Immature natural killer cell (primary cell): ENCODE results near the gene ETV5. TPM values are rescaled to one million over a fixed set of nuclear protein-coding genes. Genes with fewer than 3 reads are reported as not detected.
A peak's percentile ranks its signal among the peaks of the same experiment; 100 is the strongest.

Experiments used
- DNase-seq, 3 donors: peaks; one replicate each; pipeline ENCODE4 v3.0.0; 2022; ENCODE audit warnings: mixed read lengths in 1 of 3
- H3K27ac Mint-ChIP-seq, 6 donors: one replicate each; pipeline ENCODE4 v1.8.0; 2020; ENCODE audit warnings: mixed read lengths in 6 of 6, mild to moderate bottlenecking in 5 of 6, inconsistent platforms in 4 of 6, moderate library complexity in 3 of 6
- H3K27me3 Mint-ChIP-seq, 3 donors: one replicate each; pipeline ENCODE4 v1.8.0; 2020 to 2021; ENCODE audit warnings: low read depth in 3 of 3, mild to moderate bottlenecking in 3 of 3, mixed read lengths in 3 of 3, moderate library complexity in 3 of 3, inconsistent platforms in 1 of 3
- H3K36me3 Mint-ChIP-seq, 3 donors: one replicate each; pipeline ENCODE4 v1.8.0; 2020; ENCODE audit warnings: mixed read lengths in 3 of 3, inconsistent platforms in 2 of 3, mild to moderate bottlenecking in 2 of 3
- H3K4me1 Mint-ChIP-seq, 2 donors: one replicate each; pipeline ENCODE4 v1.8.0; 2020; ENCODE audit warnings: inconsistent platforms in 2 of 2, mild to moderate bottlenecking in 2 of 2, mixed read lengths in 2 of 2, moderate library complexity in 1 of 2
- H3K4me3 Mint-ChIP-seq, 5 donors: one replicate each; pipeline ENCODE4 v1.8.0; 2020; ENCODE audit warnings: mild to moderate bottlenecking in 5 of 5, mixed read lengths in 5 of 5, inconsistent platforms in 3 of 5, moderate library complexity in 3 of 5
- H3K9me3 Mint-ChIP-seq, 6 donors: one replicate each; pipeline ENCODE4 v1.8.0; 2020; ENCODE audit warnings: mild to moderate bottlenecking in 6 of 6, mixed read lengths in 6 of 6, inconsistent platforms in 4 of 6, moderate library complexity in 3 of 6
- polyA plus RNA-seq, 3 donors: library from polyadenylated mRNA; unstranded; fragments of 300-500 nt; fragmentation: Illumina TruSeq; gene quantifications; one replicate each; pipeline ENCODE4 v1.2.3, GENCODE V29; 2021

Gene ETV5
- polyA plus RNA-seq, result 1 to 10 TPM in 1 of 3 donors, under 1 TPM in 1, not detected in 1; 0.26 to 2.0 TPM

GRCh38 chr3:186108941-186109865 lies at the start of gene ETV5:
TSS of gene ETV5 (minus strand) at chr3:186109089. CDS start at chr3:186105868, 3,221 bp downstream.
- Mint-ChIP-seq H3K4me1 (peaks cover 35 to 42% of the 10 kb centered on the region in 2 donors), H3K36me3 (no peaks in the 10 kb centered on the region), H3K27ac (peak within 1 kb of the TSS; percentile 74 to 94 (median 84)), H3K27me3 (peaks cover 27 to 42% (median 38%) of the 10 kb centered on the region in 3 donors), H3K9me3 (peaks cover 0 to 3% (median 0%) of the 10 kb centered on the region in 6 donors), H3K4me3 (peak within 1 kb of the TSS; percentile 92 to 98 (median 95))
- DNase-seq, result peak; percentile 98 to 99 (median 98)

GRCh38 chr3:186154641-186155040 lies 45.8 kb upstream of the ETV5 start:
- H3K9me3 Mint-ChIP-seq, result no peaks in the 10 kb centered on the region
- H3K4me1 Mint-ChIP-seq, result peaks cover 8 to 10% of the 10 kb centered on the region in 2 donors
- no peak overlapping the region for H3K4me3 Mint-ChIP-seq
- H3K27ac Mint-ChIP-seq, result no peak overlapping the region
- H3K27me3 Mint-ChIP-seq, result peaks cover 8 to 22% (median 12%) of the 10 kb centered on the region in 3 donors
- H3K36me3 Mint-ChIP-seq, result no peaks in the 10 kb centered on the region
- no peak for DNase-seq

GRCh38 chr3:186152889-186153292 lies 44.0 kb upstream of the ETV5 start:
- Mint-ChIP-seq H3K27ac (no peak overlapping the region), H3K36me3 (no peaks in the 10 kb centered on the region), H3K4me1 (peaks cover 8 to 10% of the 10 kb centered on the region in 2 donors), H3K4me3 (no peak overlapping the region), H3K9me3 (no peaks in the 10 kb centered on the region), H3K27me3 (peaks cover 7 to 29% (median 8%) of the 10 kb centered on the region in 3 donors)
- no peak for DNase-seq

- H3K4me1 Mint-ChIP-seq, result peaks cover 8 to 10% of the 10 kb centered on the region in 2 donors
- no peaks in the 10 kb centered on the region for H3K9me3 Mint-ChIP-seq
- H3K36me3 Mint-ChIP-seq, result no peaks in the 10 kb centered on the region
- no peak overlapping the region for H3K27ac Mint-ChIP-seq
- H3K4me3 Mint-ChIP-seq, result no peak overlapping the region
- H3K27me3 Mint-ChIP-seq, result peaks cover 7 to 29% (median 8%) of the 10 kb centered on the region in 3 donors
- DNase-seq, result no peak
Measured at GRCh38 chr3:186152361-186152798, 43.5 kb upstream of the ETV5 start.

DNA sequence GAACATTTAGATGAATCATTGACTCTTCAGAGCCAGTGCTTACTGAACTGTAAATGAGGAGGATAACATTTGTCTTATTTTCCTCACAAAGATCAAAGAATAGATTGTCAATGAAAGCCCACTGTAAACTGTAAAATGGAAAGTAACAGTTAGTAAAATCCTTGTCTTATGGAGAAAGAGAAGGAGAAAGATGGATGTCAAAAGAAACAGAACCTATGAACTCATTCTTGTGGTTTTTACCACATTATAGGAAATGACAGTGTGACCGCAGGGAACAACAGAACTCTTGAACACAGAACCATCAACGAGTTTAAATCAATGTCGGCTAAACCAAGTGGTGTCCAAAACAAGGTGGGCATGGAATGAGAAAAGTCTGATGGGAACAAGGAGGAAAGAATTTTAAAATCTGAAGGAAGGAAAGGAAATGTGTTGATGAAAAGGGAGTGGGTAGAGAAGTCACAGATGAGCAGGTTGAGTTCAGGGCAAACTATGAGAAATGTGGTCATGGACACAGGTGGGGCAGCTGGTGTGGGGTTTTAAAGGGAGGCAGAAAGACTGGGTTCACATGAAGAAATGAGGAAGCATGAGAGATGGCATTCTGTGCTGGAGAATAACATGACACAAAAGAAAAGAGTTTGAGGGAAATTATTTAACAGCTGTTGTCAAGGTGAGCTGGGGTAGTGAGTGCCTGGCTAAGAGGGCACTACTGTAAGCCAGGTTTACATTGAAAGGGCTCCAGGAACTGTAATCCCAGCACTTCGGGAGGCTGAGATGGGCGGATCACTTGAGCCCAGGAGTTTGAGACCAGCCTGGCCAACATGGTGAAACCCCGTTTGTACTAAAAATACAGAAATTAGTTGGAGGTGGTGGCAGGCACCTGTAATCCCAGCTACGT lies 42.4 kb upstream of the ETV5 start:
- Mint-ChIP-seq H3K36me3 (no peaks in the 10 kb centered on the region), H3K9me3 (no peaks in the 10 kb centered on the region), H3K4me1 (peaks cover 8 to 10% of the 10 kb centered on the region in 2 donors), H3K27me3 (peaks cover 7 to 29% (median 8%) of the 10 kb centered on the region in 3 donors), H3K27ac (no peak overlapping the region), H3K4me3 (peak overlapping the region in 3 of 5 donors; percentile 6 to 54 (median 51))
- DNase-seq, result peak in 1 of 3 donors; percentile 11

DNA sequence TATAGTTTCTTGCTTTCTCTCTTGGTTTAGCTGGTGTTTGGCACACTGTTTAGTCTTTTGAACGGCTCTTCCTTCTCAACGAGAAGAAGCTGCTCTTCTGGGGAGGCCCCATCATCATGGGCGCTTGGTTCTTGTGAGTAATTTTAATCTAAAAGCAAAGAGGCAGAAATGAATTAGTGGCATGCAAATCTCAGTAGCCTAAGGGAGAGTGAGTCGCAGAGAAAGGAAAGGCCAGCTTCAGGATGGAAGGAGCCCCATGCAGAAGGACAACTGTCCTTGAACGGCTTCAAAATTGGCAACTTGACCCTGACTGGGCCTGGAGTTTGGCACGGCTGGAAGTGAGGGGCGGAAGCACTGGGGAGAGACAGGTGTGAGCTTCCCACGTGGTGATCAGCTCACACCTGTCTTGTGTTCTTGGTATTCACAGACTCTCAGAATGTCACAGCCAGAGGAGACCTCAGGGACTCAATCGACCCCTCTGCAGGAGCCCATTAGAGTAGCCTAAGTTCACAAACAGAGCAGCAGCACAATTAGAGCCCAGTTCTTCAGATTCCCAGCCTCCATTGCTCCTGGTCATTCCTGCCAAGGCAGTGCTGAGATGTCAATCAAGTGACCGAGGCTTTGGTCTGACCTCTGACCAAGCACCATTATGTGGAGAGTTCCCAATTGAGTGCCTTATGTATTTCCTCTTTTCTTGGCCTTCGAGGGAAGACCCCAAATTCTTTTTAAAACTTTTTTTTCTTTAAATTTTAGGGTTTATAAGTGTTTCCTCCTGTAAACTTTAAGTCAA lies 41.3 kb upstream of the ETV5 start:
- Mint-ChIP-seq H3K27me3 (peaks cover 7 to 29% (median 8%) of the 10 kb centered on the region in 3 donors), H3K36me3 (no peaks in the 10 kb centered on the region), H3K4me1 (peaks cover 8 to 10% of the 10 kb centered on the region in 2 donors), H3K27ac (no peak overlapping the region), H3K9me3 (no peaks in the 10 kb centered on the region), H3K4me3 (no peak overlapping the region)
- no peak for DNase-seq

DNA sequence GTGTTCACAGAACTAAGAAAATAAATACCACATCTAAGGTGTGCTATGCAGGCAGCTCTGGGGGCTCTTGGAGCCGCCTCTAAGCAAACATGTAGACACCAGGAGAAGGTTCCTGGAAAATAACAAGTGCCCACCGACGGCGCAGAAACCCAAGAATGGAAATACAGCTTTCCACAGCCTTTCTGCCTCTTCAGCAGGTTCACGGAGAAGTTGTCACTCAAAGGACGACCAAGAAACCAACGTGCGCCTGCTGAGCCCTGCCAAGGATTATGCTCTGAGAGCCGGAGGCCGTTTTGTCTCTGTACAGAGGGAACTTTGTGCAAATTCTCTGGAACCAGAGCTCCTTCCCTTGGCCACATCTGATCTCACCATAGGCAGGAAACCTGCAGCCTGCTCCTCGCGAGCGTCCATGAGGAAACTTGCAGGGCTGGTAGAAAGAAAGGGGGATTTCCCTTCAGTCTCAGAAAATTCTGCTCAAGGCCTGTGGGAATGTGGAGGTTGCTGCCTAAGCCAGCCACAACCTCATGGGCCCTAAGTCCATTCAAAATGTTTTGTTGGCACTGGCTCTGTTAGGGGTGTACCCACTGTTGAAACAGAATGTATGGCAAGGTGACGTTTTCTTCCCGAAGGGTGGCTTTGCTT lies 40.6 kb upstream of the ETV5 start:
- peaks cover 8 to 10% of the 10 kb centered on the region in 2 donors for H3K4me1 Mint-ChIP-seq
- peaks cover 7 to 33% (median 8%) of the 10 kb centered on the region in 3 donors for H3K27me3 Mint-ChIP-seq
- DNase-seq, result no peak
- no peaks in the 10 kb centered on the region for H3K9me3 Mint-ChIP-seq
- no peak overlapping the region for H3K4me3 Mint-ChIP-seq
- H3K36me3 Mint-ChIP-seq, result no peaks in the 10 kb centered on the region
- H3K27ac Mint-ChIP-seq, result no peak overlapping the region

- no peak overlapping the region for H3K27ac Mint-ChIP-seq
- DNase-seq, result no peak
- peaks cover 0 to 12% (median 1%) of the 10 kb centered on the region in 3 donors for H3K27me3 Mint-ChIP-seq
Measured at GRCh38 chr3:186144257-186144656, 35.4 kb upstream of the ETV5 start.

DNA sequence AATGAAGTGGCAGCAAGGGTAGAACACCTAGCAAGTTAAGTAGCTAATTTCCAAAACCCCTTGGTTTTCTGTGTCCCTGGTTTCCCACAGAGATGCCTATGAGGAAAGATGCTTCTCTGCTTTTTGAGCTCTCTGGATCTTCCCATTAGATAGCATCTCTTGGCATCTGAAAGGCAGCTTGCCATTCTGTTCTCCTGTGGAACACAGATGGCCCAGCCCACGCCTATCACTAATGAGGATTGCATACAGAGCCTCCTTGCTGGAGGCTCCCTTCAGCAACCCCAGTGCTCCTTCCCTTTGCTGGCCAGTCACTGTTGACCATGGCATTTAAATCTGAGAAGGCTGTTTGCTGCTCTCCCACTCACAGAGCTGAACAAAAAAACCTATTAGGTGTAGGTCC lies 34.4 kb upstream of the ETV5 start:
- DNase-seq, result no peak
- Mint-ChIP-seq H3K27ac (no peak overlapping the region), H3K27me3 (peaks cover 0 to 11% (median 1%) of the 10 kb centered on the region in 3 donors), H3K4me1 (no peaks in the 10 kb centered on the region), H3K4me3 (no peak overlapping the region), H3K36me3 (no peaks in the 10 kb centered on the region), H3K9me3 (no peaks in the 10 kb centered on the region)

More at GRCh38 chr3:186144257-186144656, 35.4 kb upstream of the ETV5 start:
- no peaks in the 10 kb centered on the region for H3K36me3 Mint-ChIP-seq
- H3K4me1 Mint-ChIP-seq, result no peaks in the 10 kb centered on the region
- H3K4me3 Mint-ChIP-seq, result no peak overlapping the region
- H3K9me3 Mint-ChIP-seq, result no peaks in the 10 kb centered on the region

DNA sequence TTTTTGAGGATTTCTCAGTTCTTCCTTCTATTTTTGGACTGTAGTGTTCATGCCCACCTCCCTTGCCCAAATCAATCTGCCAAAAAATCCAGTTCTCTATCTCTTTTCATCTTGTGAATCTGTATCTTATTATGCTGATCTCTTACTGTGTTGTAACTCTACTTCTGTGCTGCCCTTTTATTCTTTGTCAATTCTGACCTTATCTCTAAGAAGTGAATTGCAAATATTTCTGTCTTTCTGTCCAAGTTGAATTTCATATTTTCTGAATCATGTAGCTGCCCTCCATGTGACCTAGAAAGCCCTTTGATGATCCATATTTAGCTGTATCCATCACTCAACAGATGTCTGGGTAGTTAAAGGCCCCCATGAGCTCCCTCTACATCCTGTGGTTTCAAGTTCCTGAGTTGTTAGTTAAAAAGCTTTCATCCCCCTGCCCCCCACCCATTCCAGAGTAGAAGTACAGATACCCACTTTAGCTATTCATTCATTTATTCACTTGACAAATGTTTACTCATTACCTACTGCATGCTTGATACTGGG lies 33.6 kb upstream of the ETV5 start:
- no peaks in the 10 kb centered on the region for H3K4me1 Mint-ChIP-seq

GRCh38 chr3:186141790-186142189 lies 32.9 kb upstream of the ETV5 start:
- no peaks in the 10 kb centered on the region for H3K4me1 Mint-ChIP-seq
- H3K27ac Mint-ChIP-seq, result no peak overlapping the region
- H3K27me3 Mint-ChIP-seq, result peaks cover 0 to 8% (median 1%) of the 10 kb centered on the region in 3 donors
- no peak for DNase-seq
- H3K4me3 Mint-ChIP-seq, result no peak overlapping the region
- no peaks in the 10 kb centered on the region for H3K9me3 Mint-ChIP-seq
- H3K36me3 Mint-ChIP-seq, result no peaks in the 10 kb centered on the region

More for the DNA sequence above, 33.6 kb upstream of the ETV5 start:
- Mint-ChIP-seq H3K9me3 (no peaks in the 10 kb centered on the region), H3K36me3 (no peaks in the 10 kb centered on the region), H3K27ac (no peak overlapping the region), H3K27me3 (peaks cover 0 to 8% (median 1%) of the 10 kb centered on the region in 3 donors), H3K4me3 (no peak overlapping the region)
- DNase-seq, result no peak

DNA sequence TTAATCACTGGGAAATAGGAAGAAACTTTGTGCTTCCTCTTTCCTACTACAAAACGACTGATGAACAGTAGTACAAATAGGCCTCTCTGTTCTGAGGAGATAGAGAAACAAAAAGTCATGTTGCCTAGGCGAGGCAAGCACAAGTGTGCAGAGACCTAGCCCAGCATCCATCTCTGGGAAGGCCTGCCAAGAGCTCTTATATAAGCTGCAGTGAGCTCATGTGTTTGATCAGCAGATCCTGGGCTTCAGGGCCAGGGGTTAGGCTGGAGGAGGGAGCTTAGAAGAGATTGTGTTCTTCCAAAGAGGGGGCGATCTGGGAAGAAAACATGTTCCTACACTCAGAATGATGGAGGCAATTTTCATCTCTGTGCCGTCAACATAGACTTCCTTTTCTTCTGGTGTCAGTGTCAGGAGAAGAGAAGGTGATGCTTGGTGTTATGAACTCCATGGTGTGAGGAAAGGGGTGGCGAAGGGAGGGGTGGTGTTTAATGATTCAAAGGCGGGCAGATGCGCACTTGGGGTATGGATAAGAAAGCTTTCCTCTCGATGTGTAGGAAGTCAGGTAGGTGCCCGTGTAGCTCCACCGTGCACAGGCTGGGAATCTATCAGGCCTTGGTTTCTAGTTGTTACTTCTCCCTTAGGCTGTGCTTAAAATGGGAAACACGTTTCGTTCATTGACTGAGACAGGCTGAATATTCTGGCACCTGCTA lies 29.5 kb upstream of the ETV5 start:
- Mint-ChIP-seq H3K4me1 (no peaks in the 10 kb centered on the region), H3K36me3 (no peaks in the 10 kb centered on the region), H3K9me3 (no peaks in the 10 kb centered on the region), H3K4me3 (no peak overlapping the region), H3K27me3 (peaks cover 0 to 7% (median 3%) of the 10 kb centered on the region in 3 donors), H3K27ac (no peak overlapping the region)
- DNase-seq, result no peak
